ENCODE measurements around the gene HMGB2. TPM values are rescaled to one million over a fixed set of nuclear protein-coding genes. Genes with fewer than 3 reads are reported as not detected.

Gene HMGB2
- polyA plus RNA-seq, 3 donors from 2014 or later, result 150 to 153 (median 152) TPM

DNA sequence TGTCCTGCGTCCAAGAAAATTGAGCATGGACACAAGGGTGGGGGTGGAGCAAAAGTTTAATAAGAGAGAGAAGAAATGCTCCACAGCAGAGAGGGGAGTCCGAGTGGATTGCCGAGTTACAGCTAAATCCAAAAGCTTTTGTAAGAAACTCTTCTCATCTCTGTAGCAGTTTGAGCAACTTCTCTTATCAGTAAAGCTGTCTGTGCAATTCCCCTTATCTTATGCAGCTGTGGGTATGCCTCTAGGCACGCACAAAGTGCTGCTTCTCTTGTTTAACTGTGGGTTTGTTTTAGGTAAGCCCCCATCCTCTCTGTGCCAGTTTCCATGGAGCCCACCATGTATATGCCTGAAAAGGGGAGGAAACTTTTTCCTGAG, 44.8 kb downstream of the HMGB2 start:
- H3K27ac Mint-ChIP-seq, result peak overlapping the region in 1 of 6 donors; percentile 5
- H3K27me3 Mint-ChIP-seq (ENCODE audit: low read depth in 3 of 3), result no peaks in the 10 kb centered on the region
- DNase-seq, result no peak
- H3K4me1 Mint-ChIP-seq, result peaks cover 0 to 2% of the 10 kb centered on the region in 2 donors
- peaks cover 6 to 23% (median 16%) of the 10 kb centered on the region in 3 donors for H3K36me3 Mint-ChIP-seq
- H3K4me3 Mint-ChIP-seq, result peak overlapping the region in 1 of 5 donors; percentile 15
- peaks cover 4 to 28% (median 20%) of the 10 kb centered on the region in 6 donors for H3K9me3 Mint-ChIP-seq

DNA sequence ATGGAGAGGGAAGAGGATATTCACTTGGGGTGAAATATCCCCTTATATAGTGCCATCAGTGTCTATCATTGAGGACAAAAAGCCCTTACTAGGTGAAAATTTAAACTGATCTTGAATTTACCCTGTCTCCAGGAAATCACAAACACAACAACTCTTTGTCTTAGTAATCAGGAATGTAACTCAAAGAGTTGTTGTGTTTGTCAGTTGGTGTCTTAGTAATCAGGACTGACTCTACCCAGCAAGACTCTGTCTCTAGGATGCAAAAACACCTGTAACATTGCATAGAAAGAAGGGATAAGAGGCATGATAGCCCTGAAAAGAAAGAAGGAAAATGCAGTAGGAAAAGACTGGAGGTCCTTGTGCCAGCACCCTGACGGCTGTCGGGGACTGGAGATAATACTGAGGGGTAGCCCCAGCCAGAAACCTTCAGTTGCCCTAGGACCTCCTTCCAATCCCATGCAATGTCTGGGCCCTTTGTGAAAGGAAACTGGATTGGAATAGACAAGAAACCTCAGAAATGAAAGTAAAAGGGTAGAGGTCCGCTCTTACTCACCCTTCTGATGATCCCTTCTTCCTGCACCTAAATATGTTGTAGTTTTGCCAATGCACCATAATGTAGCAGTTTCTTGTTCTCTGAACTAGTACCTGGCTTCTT, 45.3 kb downstream of the HMGB2 start:
- DNase-seq, result no peak
- Mint-ChIP-seq H3K4me3 (peak overlapping the region in 1 of 5 donors; percentile 50), H3K4me1 (peaks cover 0 to 2% of the 10 kb centered on the region in 2 donors), H3K27me3 (ENCODE audit: low read depth in 3 of 3) (no peaks in the 10 kb centered on the region), H3K27ac (no peak overlapping the region), H3K9me3 (peaks cover 7 to 34% (median 24%) of the 10 kb centered on the region in 6 donors), H3K36me3 (peaks cover 6 to 23% (median 16%) of the 10 kb centered on the region in 3 donors)

DNA sequence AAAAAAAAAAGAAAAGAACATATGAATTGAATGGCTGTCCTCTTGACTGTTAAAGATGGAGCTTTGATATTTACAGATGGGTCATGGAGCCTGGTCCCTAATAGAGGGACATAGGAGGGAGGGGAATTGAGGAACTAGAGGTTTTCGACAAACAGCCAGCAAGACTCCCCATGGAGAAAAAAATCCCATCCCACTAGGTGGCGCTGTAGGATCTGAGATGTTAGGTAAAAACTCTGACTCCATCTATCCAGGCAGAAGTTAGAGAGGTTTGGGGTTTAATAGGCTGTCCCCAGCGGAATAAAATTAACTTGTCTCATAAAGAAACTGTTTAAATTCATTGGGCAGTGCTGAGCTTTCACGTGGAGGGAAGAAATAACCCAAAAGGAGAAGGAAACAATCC, 45.9 kb downstream of the HMGB2 start:
- no peaks in the 10 kb centered on the region for H3K27me3 Mint-ChIP-seq (ENCODE audit: low read depth in 3 of 3)
- H3K27ac Mint-ChIP-seq, result no peak overlapping the region
- H3K4me3 Mint-ChIP-seq, result peak overlapping the region in 1 of 5 donors; percentile 50
- peaks cover 8 to 39% (median 29%) of the 10 kb centered on the region in 6 donors for H3K9me3 Mint-ChIP-seq
- peak; percentile 26 to 36 (median 27) for DNase-seq
- peaks cover 0 to 2% of the 10 kb centered on the region in 2 donors for H3K4me1 Mint-ChIP-seq
- H3K36me3 Mint-ChIP-seq, result peaks cover 6 to 23% (median 20%) of the 10 kb centered on the region in 3 donors

DNA sequence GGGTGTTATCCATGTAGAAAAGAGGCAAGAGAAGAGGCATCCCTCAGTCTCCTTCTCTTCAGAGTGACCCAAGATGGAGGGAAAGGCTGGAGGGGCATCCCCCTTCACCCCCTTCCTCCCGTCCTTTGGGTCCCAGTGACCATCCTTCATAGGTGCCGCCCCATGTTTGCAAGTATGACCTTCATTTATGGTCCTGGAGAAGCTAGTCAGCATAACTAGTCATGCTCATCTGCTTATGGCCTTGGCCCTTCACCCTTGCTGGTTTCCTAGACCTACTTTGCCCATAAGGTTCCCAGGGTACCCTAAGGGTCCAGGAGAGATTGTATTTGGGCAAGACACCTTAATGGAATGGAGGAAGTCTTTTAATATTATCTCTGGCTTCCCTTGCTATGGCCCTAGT, 46.7 kb downstream of the HMGB2 start:
- Mint-ChIP-seq H3K27ac (no peak overlapping the region), H3K27me3 (ENCODE audit: low read depth in 3 of 3) (no peaks in the 10 kb centered on the region), H3K9me3 (peaks cover 8 to 47% (median 36%) of the 10 kb centered on the region in 6 donors), H3K36me3 (peaks cover 8 to 32% (median 27%) of the 10 kb centered on the region in 3 donors), H3K4me3 (no peak overlapping the region), H3K4me1 (peaks cover 0 to 2% of the 10 kb centered on the region in 2 donors)
- no peak for DNase-seq

DNA sequence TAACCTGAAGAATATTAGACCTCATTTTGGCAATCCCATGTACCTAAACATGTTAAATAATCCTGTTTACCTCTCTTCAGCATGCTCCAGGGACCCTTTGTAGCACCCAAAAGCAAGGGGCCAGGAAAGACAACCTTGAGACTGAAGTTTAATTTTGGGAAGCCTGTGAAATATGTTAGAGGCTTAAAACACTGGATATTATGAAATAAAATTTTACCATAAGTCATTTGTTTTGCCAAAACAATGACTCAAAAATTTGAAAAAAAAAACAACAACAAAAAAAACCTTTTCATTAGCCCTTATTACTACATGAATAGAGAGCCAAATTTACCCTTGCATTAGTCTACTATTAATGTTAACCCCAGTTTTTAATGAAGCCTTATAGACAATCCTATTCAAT, 49.7 kb downstream of the HMGB2 start:
- peaks cover 8 to 56% (median 40%) of the 10 kb centered on the region in 6 donors for H3K9me3 Mint-ChIP-seq
- peaks cover 0 to 2% of the 10 kb centered on the region in 2 donors for H3K4me1 Mint-ChIP-seq
- no peak overlapping the region for H3K4me3 Mint-ChIP-seq
- H3K27me3 Mint-ChIP-seq (ENCODE audit: low read depth in 3 of 3), result no peaks in the 10 kb centered on the region
- no peak overlapping the region for H3K27ac Mint-ChIP-seq
- DNase-seq, result no peak
- H3K36me3 Mint-ChIP-seq, result peaks cover 24 to 47% (median 41%) of the 10 kb centered on the region in 3 donors

DNA sequence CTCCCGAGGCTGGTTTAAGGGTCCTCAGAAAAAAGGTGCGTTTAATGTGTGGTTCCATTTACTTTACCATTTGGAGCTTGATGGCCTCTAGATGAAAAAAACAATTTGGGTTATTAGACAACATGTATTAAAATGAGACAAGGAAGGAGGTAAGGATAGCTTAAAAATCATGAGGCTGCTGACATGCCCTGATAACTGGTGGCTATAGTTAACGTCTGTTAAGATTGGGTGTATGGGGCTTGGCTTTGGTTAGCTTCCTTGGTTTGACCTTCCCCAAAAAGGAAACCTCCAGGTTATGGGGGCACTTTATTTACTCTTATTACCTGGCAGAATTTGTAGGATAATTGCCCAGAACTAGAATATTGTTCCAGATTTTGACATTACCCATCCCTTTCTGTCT, 51.5 kb downstream of the HMGB2 start:
- Mint-ChIP-seq H3K4me3 (no peak overlapping the region), H3K9me3 (peaks cover 8 to 56% (median 40%) of the 10 kb centered on the region in 6 donors), H3K36me3 (peaks cover 31 to 50% (median 41%) of the 10 kb centered on the region in 3 donors), H3K4me1 (peaks cover 0 to 5% of the 10 kb centered on the region in 2 donors), H3K27me3 (ENCODE audit: low read depth in 3 of 3) (no peaks in the 10 kb centered on the region), H3K27ac (no peak overlapping the region)
- DNase-seq, result no peak

DNA sequence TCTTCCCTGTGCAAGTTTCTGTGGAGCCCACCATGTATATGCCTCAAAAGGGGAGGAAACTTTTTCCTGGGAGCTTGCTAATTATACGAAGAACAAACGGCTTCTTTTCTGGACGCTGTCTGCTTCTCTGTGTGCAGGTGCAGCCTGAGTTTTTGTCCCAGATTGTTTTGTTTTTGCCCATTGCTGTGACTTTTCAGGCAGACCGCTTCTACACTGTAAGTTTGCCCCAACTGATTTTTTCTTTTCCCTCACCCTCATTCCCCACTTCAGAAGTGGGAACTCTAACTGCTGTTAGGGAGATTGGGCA, 51.9 kb downstream of the HMGB2 start:
- Mint-ChIP-seq H3K4me3 (no peak overlapping the region), H3K4me1 (peaks cover 0 to 5% of the 10 kb centered on the region in 2 donors), H3K36me3 (peaks cover 31 to 49% (median 41%) of the 10 kb centered on the region in 3 donors), H3K27me3 (ENCODE audit: low read depth in 3 of 3) (no peaks in the 10 kb centered on the region), H3K9me3 (peaks cover 8 to 55% (median 38%) of the 10 kb centered on the region in 6 donors), H3K27ac (no peak overlapping the region)
- DNase-seq, result no peak

DNA sequence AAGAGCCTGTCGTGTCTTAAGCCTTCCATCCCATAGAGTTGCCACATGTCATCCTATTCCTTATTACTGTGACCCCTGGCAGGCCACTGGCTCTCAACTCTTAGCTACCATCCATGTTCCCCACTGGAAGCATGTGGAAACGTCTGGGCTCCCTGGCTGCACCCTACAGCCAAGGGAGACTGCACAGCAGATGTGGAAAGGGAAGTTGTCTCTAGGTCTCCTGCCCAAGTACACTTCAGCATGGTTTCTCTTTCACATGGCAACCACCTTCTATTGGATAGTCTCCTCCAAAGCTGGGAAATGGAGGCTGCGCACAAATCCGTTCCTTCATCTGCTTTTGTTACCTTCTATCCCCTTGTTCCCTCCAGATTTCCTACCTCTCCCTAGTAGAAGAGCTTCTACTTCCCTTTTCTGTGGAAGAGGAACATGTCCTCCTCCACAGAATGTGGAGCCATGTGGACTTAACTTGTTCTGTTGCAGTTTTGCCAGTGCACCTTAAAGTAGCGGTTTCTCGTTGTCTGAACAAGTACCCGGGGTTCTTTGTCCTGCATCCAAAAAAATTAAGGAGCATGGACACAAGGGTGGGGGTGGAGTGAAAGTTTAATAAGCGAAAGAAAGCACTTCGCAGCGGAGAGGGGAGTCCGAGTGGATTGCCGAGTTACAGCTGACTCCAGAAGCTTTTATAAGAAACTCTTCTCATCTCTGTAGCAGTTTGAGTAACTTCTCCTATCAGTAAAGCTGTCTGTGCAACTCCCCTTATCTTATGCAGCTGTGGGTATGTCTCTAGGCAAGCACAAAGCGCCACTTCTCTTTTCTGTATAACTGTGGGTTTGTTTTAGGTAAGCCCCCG, 52.5 kb downstream of the HMGB2 start:
- Mint-ChIP-seq H3K4me3 (no peak overlapping the region), H3K9me3 (peaks cover 8 to 49% (median 34%) of the 10 kb centered on the region in 6 donors), H3K27me3 (ENCODE audit: low read depth in 3 of 3) (no peaks in the 10 kb centered on the region), H3K36me3 (peaks cover 31 to 43% (median 37%) of the 10 kb centered on the region in 3 donors), H3K4me1 (peaks cover 0 to 5% of the 10 kb centered on the region in 2 donors), H3K27ac (no peak overlapping the region)
- DNase-seq, result no peak

Other genes with a start within 250 kb of the HMGB2 start
- 1 to 10 TPM; 6.8 to 9.9 (median 6.9) TPM for gene GALNT7, start 165.5 kb downstream of the HMGB2 start, polyA plus RNA-seq
- 1 to 10 TPM; 2.0 to 3.5 (median 3.5) TPM for gene SAP30, start 36.6 kb upstream of the HMGB2 start, polyA plus RNA-seq
- under 1 TPM in 1 of 3 donors, not detected in 2; 0.04 TPM for gene SCRG1, start 64.8 kb upstream of the HMGB2 start, polyA plus RNA-seq
- not detected for gene HAND2, start 195.9 kb upstream of the HMGB2 start, polyA plus RNA-seq